H9 (cell line): Measurements from ENCODE around the gene YIPF1. TPM values are rescaled to one million over a fixed set of nuclear protein-coding genes. Genes with fewer than 3 reads are reported as not detected.

Source experiments
- DNase-seq: peaks from one replicate; pipeline ENCODE4 v3.0.0-alpha.2; 2017
- H2AFZ ChIP-seq: one replicate; pipeline ENCODE4 v1.6.1; 2013; ENCODE audit warnings: mild to moderate bottlenecking, low read length, control low read depth, moderate library complexity
- H2AK5ac ChIP-seq: 2 replicates; pipeline ENCODE4 v1.6.1; 2013; ENCODE audit warnings: low read length, control low read depth, mixed read lengths; ENCODE audit not compliant: insufficient read length
- H2BK120ac ChIP-seq: one replicate; pipeline ENCODE4 v1.6.1; 2013; ENCODE audit warnings: low read depth, mild to moderate bottlenecking, low read length, control low read depth, inconsistent platforms; ENCODE audit not compliant: poor library complexity, severe bottlenecking
- H2BK12ac ChIP-seq: 2 replicates; pipeline ENCODE4 v1.6.1; 2013; ENCODE audit warnings: low read length, control low read depth, mixed read lengths, low read depth; ENCODE audit not compliant: insufficient read length
- H2BK15ac ChIP-seq: 2 replicates; pipeline ENCODE4 v1.6.1; 2013; ENCODE audit warnings: low read depth, low read length, control low read depth
- H2BK20ac ChIP-seq: one replicate; pipeline ENCODE4 v1.6.1; 2013; ENCODE audit warnings: low read depth, mild to moderate bottlenecking, low read length, control low read depth, inconsistent platforms; ENCODE audit not compliant: poor library complexity, severe bottlenecking
- H2BK5ac ChIP-seq: 2 replicates; pipeline ENCODE4 v1.6.1; 2013; ENCODE audit warnings: low read length, control low read depth, mixed read lengths; ENCODE audit not compliant: insufficient read length
- H3K14ac ChIP-seq: 2 replicates; pipeline ENCODE4 v1.6.1; 2013; ENCODE audit warnings: low read length, control low read depth; ENCODE audit not compliant: insufficient read depth
- H3K18ac ChIP-seq: 2 replicates; pipeline ENCODE4 v1.6.1; 2013; ENCODE audit warnings: low read depth, mild to moderate bottlenecking, mixed read lengths, low read length, control low read depth; ENCODE audit not compliant: insufficient read length
- H3K23ac ChIP-seq: 2 replicates; pipeline ENCODE4 v1.6.1; 2013; ENCODE audit warnings: low read length, control low read depth, mixed read lengths, low read depth; ENCODE audit not compliant: insufficient read length
- H3K23me2 ChIP-seq: 2 replicates; pipeline ENCODE4 v1.6.1; 2013; ENCODE audit warnings: low read depth, mild to moderate bottlenecking, mixed read lengths, low read length, control low read depth; ENCODE audit not compliant: insufficient read length, poor library complexity, severe bottlenecking
- H3K27ac ChIP-seq: 2 replicates; pipeline ENCODE4 v1.5.1; 2013; ENCODE audit warnings: low read length, control low read depth, mixed read lengths, low read depth; ENCODE audit not compliant: insufficient read length
- H3K27me3 ChIP-seq: 2 replicates; pipeline ENCODE4 v1.6.1; 2013; ENCODE audit warnings: low read length, control low read depth, inconsistent platforms; ENCODE audit not compliant: insufficient read depth
- H3K4ac ChIP-seq: 2 replicates; pipeline ENCODE4 v1.6.1; 2013; ENCODE audit warnings: low read depth, mild to moderate bottlenecking, control low read depth, inconsistent platforms, low read length, moderate library complexity
- H3K4me1 ChIP-seq: 2 replicates; pipeline ENCODE4 v1.6.1; 2013; ENCODE audit warnings: low read length, control low read depth, inconsistent platforms; ENCODE audit not compliant: insufficient read depth
- H3K4me2 ChIP-seq: 2 replicates; pipeline ENCODE4 v1.6.1; 2013; ENCODE audit warnings: low read length, control low read depth, mixed read lengths; ENCODE audit not compliant: insufficient read length, insufficient read depth
- H3K56ac ChIP-seq: 2 replicates; pipeline ENCODE4 v1.6.1; 2013; ENCODE audit warnings: low read depth, mild to moderate bottlenecking, mixed read lengths, low read length, control low read depth; ENCODE audit not compliant: insufficient read length
- H3K79me1 ChIP-seq: 2 replicates; pipeline ENCODE4 v1.6.1; 2013; ENCODE audit warnings: low read depth, mild to moderate bottlenecking, moderate library complexity, low read length, control low read depth, inconsistent platforms; ENCODE audit not compliant: insufficient read depth, poor library complexity, severe bottlenecking
- H3K79me2 ChIP-seq: 2 replicates; pipeline ENCODE4 v1.6.1; 2013; ENCODE audit warnings: low read length, control low read depth, inconsistent platforms; ENCODE audit not compliant: insufficient read depth
- H3K9ac ChIP-seq: 2 replicates; pipeline ENCODE4 v1.6.1; 2013; ENCODE audit warnings: low read length, control low read depth, mixed read lengths; ENCODE audit not compliant: insufficient read length; ENCODE audit errors: extremely low read depth
- H3K9me3 ChIP-seq: one replicate; pipeline ENCODE4 v1.6.1; 2013; ENCODE audit warnings: low read depth, low read length, inconsistent platforms; ENCODE audit not compliant: control insufficient read depth
- H3T11ph ChIP-seq: one replicate; pipeline ENCODE4 v1.6.1; 2013; ENCODE audit warnings: mild to moderate bottlenecking, low read length, control low read depth, inconsistent platforms
- H4K20me1 ChIP-seq: one replicate; pipeline ENCODE4 v1.6.1; 2013; ENCODE audit not compliant: control insufficient read depth, insufficient read length, insufficient read depth
- H4K5ac ChIP-seq: 2 replicates; pipeline ENCODE4 v1.6.1; 2013; ENCODE audit warnings: low read depth, mild to moderate bottlenecking, mixed read lengths, low read length, control low read depth; ENCODE audit not compliant: insufficient read length
- H4K8ac ChIP-seq: replicated peaks from 2 replicates; pipeline ENCODE4 v1.6.1; 2013; ENCODE audit warnings: low read length, control low read depth, mixed read lengths, low read depth; ENCODE audit not compliant: insufficient read length
- H4K91ac ChIP-seq: 2 replicates; pipeline ENCODE4 v1.6.1; 2013; ENCODE audit warnings: low read depth, mild to moderate bottlenecking, moderate library complexity, mixed read lengths, low read length, control low read depth; ENCODE audit not compliant: insufficient read length
- H3K27ac Mint-ChIP-seq, 3 experiments: 2 replicates in 2 of 3; 3 replicates in 1 of 3; pipeline ENCODE4 v1.8.0; 2020 to 2021; ENCODE audit warnings: mixed read lengths in 3 of 3, mild to moderate bottlenecking in 1 of 3, moderate library complexity in 1 of 3
- H3K27me3 Mint-ChIP-seq: 2 replicates; pipeline ENCODE4 v1.8.0; 2021; ENCODE audit warnings: low read depth, mild to moderate bottlenecking, moderate library complexity, mixed read lengths
- H3K36me3 Mint-ChIP-seq, 3 experiments: 2 replicates in 2 of 3; 3 replicates in 1 of 3; pipeline ENCODE4 v1.8.0; 2020 to 2021; ENCODE audit warnings: low read depth in 3 of 3, mixed read lengths in 3 of 3; ENCODE audit not compliant: insufficient read depth in 1 of 3
- H3K4me1 Mint-ChIP-seq, 2 experiments: 2 replicates each; pipeline ENCODE4 v1.8.0; 2020; ENCODE audit warnings: mixed read lengths in 2 of 2
- H3K4me3 Mint-ChIP-seq, 2 experiments: 2 replicates in 1 of 2; 3 replicates in 1 of 2; pipeline ENCODE4 v1.8.0; 2020 to 2021; ENCODE audit warnings: mild to moderate bottlenecking in 2 of 2, mixed read lengths in 2 of 2, moderate library complexity in 1 of 2
- H3K9me3 Mint-ChIP-seq, 2 experiments: 2 replicates in 1 of 2; 3 replicates in 1 of 2; pipeline ENCODE4 v1.8.0; 2020; ENCODE audit warnings: mild to moderate bottlenecking in 2 of 2, mixed read lengths in 2 of 2, moderate library complexity in 1 of 2
- CTCF ChIP-seq: fragments of 200-600 bp; sonication (generic); conservative IDR thresholded peaks from 3 replicates; pipeline ENCODE4 v1.8.0; 2021; ENCODE audit warnings: antibody characterized with exemption, mild to moderate bottlenecking
- WGBS: extraction: QIAGEN DNeasy Blood & Tissue Kit; methylation state at CpG from one replicate; pipeline ENCODE4 v1.1.7; 2013; ENCODE audit warnings: missing lambda C conversion rate, low lambda C conversion rate, mixed read lengths; ENCODE audit not compliant: insufficient read length; ENCODE audit errors: extremely low coverage; 5-methylcytosine and 5-hydroxymethylcytosine counted together
- total RNA-seq: library from RNA; stranded (reverse); gene quantifications from 2 replicates; pipeline ENCODE4 v1.2.1, GENCODE V29; 2021

Gene YIPF1
- total RNA-seq, 1 experiment from 2014 or later = 29.1 TPM

DNA sequence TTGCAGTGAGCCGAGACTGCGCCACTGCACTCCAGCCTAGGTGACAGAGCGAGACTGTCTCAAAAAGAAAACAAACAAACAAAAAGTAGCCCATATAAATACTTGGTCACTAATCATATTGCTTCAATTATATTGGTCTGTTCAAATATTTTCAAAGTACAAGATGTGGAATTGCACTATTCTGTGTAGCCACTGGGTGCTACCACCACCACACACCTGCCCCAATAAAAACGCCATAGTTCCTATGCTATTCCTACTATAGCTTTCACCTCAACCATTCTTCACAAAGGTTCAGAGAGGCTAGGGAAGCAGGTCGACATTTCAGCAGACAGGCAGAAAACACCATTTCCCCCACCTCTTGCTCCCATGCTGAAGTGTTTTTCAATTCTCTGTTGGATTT is 68.2 kb downstream of the YIPF1 start:
- Histone ChIP-seq H3K18ac (no peak overlapping the region), H2AK5ac (no peak overlapping the region), H4K91ac (no peak overlapping the region), H2AFZ (no peak overlapping the region), H3K79me1 (no peaks in the 10 kb centered on the region), H4K8ac (no peak overlapping the region), H2BK12ac (no peak overlapping the region), H3T11ph (no peak overlapping the region), H3K56ac (no peak overlapping the region), H3K4me2 (no peak overlapping the region), H3K14ac (no peak overlapping the region), H3K4ac (no peak overlapping the region), H2BK120ac (no peak overlapping the region), H4K20me1 (no peaks in the 10 kb centered on the region), H3K23ac (no peak overlapping the region), H3K27me3 (no peaks in the 10 kb centered on the region), H2BK5ac (no peak overlapping the region), H3K23me2 (no peaks in the 10 kb centered on the region), H3K9me3 (no peaks in the 10 kb centered on the region), H3K9ac (no peak overlapping the region), H2BK15ac (no peak overlapping the region), H3K4me1 (no peaks in the 10 kb centered on the region), H4K5ac (no peak overlapping the region), H3K79me2 (no peaks in the 10 kb centered on the region; the same call in 1 of the 2 replicates), H2BK20ac (no peak overlapping the region), H3K27ac (no peak overlapping the region)
- peak; percentile 17; the same call in 1 of the 3 replicates for TF ChIP-seq CTCF
- no CpG with 5 or more reads among the region's 5 CpGs for WGBS
- H3K36me3 Mint-ChIP-seq = peaks cover 40 to 71% (median 71%) of the 10 kb centered on the region in 3 experiments
- H3K4me3 Mint-ChIP-seq = no peak overlapping the region
- no peak overlapping the region for H3K27ac Mint-ChIP-seq
- H3K4me1 Mint-ChIP-seq = no peaks in the 10 kb centered on the region
- no peaks in the 10 kb centered on the region for H3K27me3 Mint-ChIP-seq
- no peak for DNase-seq
- no peaks in the 10 kb centered on the region for H3K9me3 Mint-ChIP-seq
